ENCODE results near the gene KRTAP2-2.

GRCh38 chr17:41018541-41018940 lies 36.5 kb downstream of the KRTAP2-2 start:
- TF ChIP-seq POLR2A (IDR thresholded peaks at IDR 0.05) (no peak), CTCF (IDR thresholded peaks at IDR 0.05) (no peak)

Measured in testis (tissue), 2 donors.